NK-92 (cell line): ENCODE measurements around the gene EREG.
"Not testable (repeated sequence)": the region's sequence is repeated elsewhere in the genome, so short reads cannot be mapped to it uniquely, and the experiment has no call there.

Experiments
- DNase-seq: peaks from one replicate; lab custom pipeline; 2025; ENCODE audit not compliant: unreplicated experiment; lab: John Stamatoyannopoulos, UW

EREG gene

GRCh38 chr4:74340421-74340820 lies 24.5 kb upstream of the EREG start:
- DNase-seq: not testable (repeated sequence)

GRCh38 chr4:74344031-74344430 lies 20.9 kb upstream of the EREG start:
- no peak for DNase-seq

GRCh38 chr4:74353858-74354257 lies 11.1 kb upstream of the EREG start:
- no peak for DNase-seq

GRCh38 chr4:74357965-74358364 lies 7.0 kb upstream of the EREG start:
- no peak for DNase-seq

GRCh38 chr4:74361671-74362070 lies 3.3 kb upstream of the EREG start:
- no peak for DNase-seq

- no peak for DNase-seq
Measured at GRCh38 chr4:74362347-74362746, 2.6 kb upstream of the EREG start.

GRCh38 chr4:74364256-74364651 lies 691 bp upstream of the EREG start:
- no peak for DNase-seq

GRCh38 chr4:74365761-74366160 lies 816 bp downstream of the EREG start:
- no peak for DNase-seq

GRCh38 chr4:74366367-74366911 lies 1.5 kb downstream of the EREG start:
- DNase-seq: no peak

GRCh38 chr4:74367656-74368290 lies 2.8 kb downstream of the EREG start:
- DNase-seq: no peak

- DNase-seq: no peak
Measured at GRCh38 chr4:74368596-74368995, 3.7 kb downstream of the EREG start.

- DNase-seq: no peak
Measured at GRCh38 chr4:74369855-74370254, 4.9 kb downstream of the EREG start.

- DNase-seq: no peak
Measured at GRCh38 chr4:74370912-74371311, 6.0 kb downstream of the EREG start.

GRCh38 chr4:74374128-74374527 lies 9.2 kb downstream of the EREG start:
- no peak for DNase-seq

GRCh38 chr4:74374561-74375327 lies 9.8 kb downstream of the EREG start:
- DNase-seq: no peak

GRCh38 chr4:74375824-74376426 lies 11.0 kb downstream of the EREG start:
- no peak for DNase-seq

GRCh38 chr4:74376888-74377483 lies 12.0 kb downstream of the EREG start:
- no peak for DNase-seq

- DNase-seq: no peak
Measured at GRCh38 chr4:74377714-74378113, 12.8 kb downstream of the EREG start.

GRCh38 chr4:74378573-74378972 lies 13.6 kb downstream of the EREG start:
- DNase-seq: no peak

GRCh38 chr4:74379912-74380311 lies 15.0 kb downstream of the EREG start:
- no peak for DNase-seq

- no peak for DNase-seq
Measured at GRCh38 chr4:74385386-74385785, 20.4 kb downstream of the EREG start.

GRCh38 chr4:74386159-74386558 lies 21.2 kb downstream of the EREG start:
- no peak for DNase-seq
